HCT116 (cell line): ENCODE results near the gene REST. TPM values are rescaled to one million over a fixed set of nuclear protein-coding genes. Genes with fewer than 3 reads are reported as not detected.

Experiments
- ATAC-seq: fragments of 200-7000 bp; cut with Tn5 transposase; 2 replicates; pipeline ENCODE4 v1.9.1; 2020; ENCODE audit warnings: mild to moderate bottlenecking, moderate library complexity
- BruUV-seq: library from RNA; stranded (reverse); fragments of 400-500 nt; replicated peaks from 2 replicates; lab custom pipeline; 2021; lab: Mats Ljungman, UMichigan
- CTCF ChIA-PET: fragments of 300-600 bp; sonication (Branson Sonifier 250); formaldehyde crosslinking; loops from one replicate; lab custom pipeline; 2021; ENCODE audit warnings: antibody characterized with exemption; lab: Charles Lee
- POLR2A ChIA-PET: fragments of 300-600, 350-600 bp; sonication (Branson Sonifier 250); formaldehyde crosslinking; loops from one replicate; lab custom pipeline; 2021; ENCODE audit warnings: antibody characterized with exemption; lab: Charles Lee
- RAD21 ChIA-PET, 2 experiments: fragments of 300-600 bp; sonication (Branson Sonifier 250); formaldehyde crosslinking; loops; one replicate each; lab custom pipeline; 2023; ENCODE audit warnings: low total read pairs in 2 of 2; ENCODE audit not compliant: uncharacterized antibody in 2 of 2, unreplicated experiment in 2 of 2, low non-redundant PET in 1 of 2; lab: Charles Lee
- DNase-seq: peaks from one replicate; pipeline ENCODE4 v3.0.0-alpha.2; 2010; ENCODE audit warnings: low read depth, low spot score
- H2AFZ ChIP-seq: fragments of 200-600 bp; shearing (Covaris generic), sonication (generic); 2 replicates; pipeline ENCODE4 v1.6.1; 2017; ENCODE audit warnings: low read depth, mixed run types, mixed read lengths, antibody characterized with exemption, low read length; ENCODE audit not compliant: poor library complexity, severe bottlenecking
- H3K27ac ChIP-seq: 2 replicates; pipeline ENCODE4 v1.5.1; 2012; ENCODE audit warnings: low read depth, low read length
- H3K27me3 ChIP-seq: fragments of 200-600 bp; sonication (generic); 2 replicates; pipeline ENCODE4 v1.6.1; 2016; ENCODE audit warnings: mixed run types, low read length, mixed read lengths; ENCODE audit not compliant: insufficient read depth
- H3K36me3 ChIP-seq, 2 experiments: fragments of 200-500 bp in 1 of 2; fragments of 200-600 bp in 1 of 2; sonication (Bioruptor generic) in 1 of 2; sonication (generic) in 1 of 2; 2 replicates each; pipeline versions ENCODE4 v1.5.1 to v1.6.1; 2014 to 2016; ENCODE audit warnings: low read length in 2 of 2, inconsistent platforms in 1 of 2, mixed read lengths in 1 of 2, mixed run types in 1 of 2; ENCODE audit not compliant: insufficient read depth in 2 of 2, control insufficient read depth in 1 of 2
- H3K4me1 ChIP-seq, 2 experiments: fragments of 200-600 bp in 1 of 2; sonication (generic) in 1 of 2; 2 replicates each; pipeline versions ENCODE4 v1.5.1 to v1.6.1; 2012 to 2017; ENCODE audit warnings: low read length in 2 of 2, inconsistent platforms in 1 of 2, mild to moderate bottlenecking in 1 of 2, mixed read lengths in 1 of 2, mixed run types in 1 of 2, moderate library complexity in 1 of 2; ENCODE audit not compliant: insufficient read depth in 2 of 2, control insufficient read depth in 1 of 2
- H3K4me2 ChIP-seq: fragments of 200-600 bp; sonication (generic); 2 replicates; pipeline ENCODE4 v1.6.1; 2017; ENCODE audit warnings: mixed run types, low read length, mixed read lengths
- H3K4me3 ChIP-seq, 2 experiments: fragments of 200-600 bp in 1 of 2; sonication (generic) in 1 of 2; replicated peaks in 1 of 2; 2 replicates each; pipeline ENCODE4 v1.5.1; 2011 to 2016; ENCODE audit warnings: low read length in 2 of 2, control low read depth in 1 of 2, low read depth in 1 of 2, mild to moderate bottlenecking in 1 of 2, mixed read lengths in 1 of 2, mixed run types in 1 of 2
- H3K79me2 ChIP-seq: fragments of 200-600 bp; sonication (generic); 2 replicates; pipeline ENCODE4 v1.6.1; 2017; ENCODE audit warnings: mild to moderate bottlenecking, mixed run types, low read length, moderate library complexity, mixed read lengths; ENCODE audit not compliant: insufficient read depth
- H3K9ac ChIP-seq: fragments of 200-600 bp; sonication (generic); 2 replicates; pipeline ENCODE4 v1.6.1; 2016; ENCODE audit warnings: low read length, mixed read lengths
- H3K9me2 ChIP-seq: fragments of 200-600 bp; sonication (generic), shearing (Covaris generic); 2 replicates; pipeline ENCODE4 v1.6.1; 2017; ENCODE audit warnings: mixed run types, mild to moderate bottlenecking, moderate library complexity; ENCODE audit not compliant: insufficient read depth
- H3K9me3 ChIP-seq, 2 experiments: fragments of 200-500 bp in 1 of 2; fragments of 200-600 bp in 1 of 2; sonication (Bioruptor generic) in 1 of 2; sonication (generic) in 1 of 2; 2 replicates each; pipeline ENCODE4 v1.6.1; 2014 to 2017; ENCODE audit warnings: low read length in 2 of 2, mixed read lengths in 2 of 2, inconsistent platforms in 1 of 2, low read depth in 1 of 2, mild to moderate bottlenecking in 1 of 2, mixed run types in 1 of 2, moderate library complexity in 1 of 2; ENCODE audit not compliant: control insufficient read depth in 1 of 2, insufficient read depth in 1 of 2
- H4K20me1 ChIP-seq: fragments of 200-600 bp; sonication (generic), shearing (Covaris generic); 2 replicates; pipeline ENCODE4 v1.6.1; 2017; ENCODE audit warnings: mixed run types, mild to moderate bottlenecking, moderate library complexity; ENCODE audit not compliant: insufficient read depth
- EGR1 ChIP-seq: IDR thresholded peaks from 2 replicates; pipeline ENCODE4 v1.6.1; 2012; ENCODE audit warnings: low read depth
- FOSL1 ChIP-seq: IDR thresholded peaks from 2 replicates; pipeline ENCODE4 v1.6.1; 2012; ENCODE audit warnings: low read depth
- JUND ChIP-seq: IDR thresholded peaks from 2 replicates; pipeline ENCODE4 v1.6.1; 2012
- POLR2A ChIP-seq: IDR thresholded peaks from 2 replicates; pipeline ENCODE4 v1.7.0; 2011; ENCODE audit warnings: borderline replicate concordance; ENCODE audit not compliant: insufficient read depth, insufficient read length; ENCODE audit errors: extremely low read depth
- POLR2AphosphoS5 ChIP-seq: IDR thresholded peaks from 2 replicates; pipeline ENCODE4 v1.6.1; 2011; ENCODE audit warnings: mild to moderate bottlenecking, low read depth, low read length, moderate library complexity
- RAD21 ChIP-seq: IDR thresholded peaks from 2 replicates; pipeline ENCODE4 v1.6.1; 2012; ENCODE audit warnings: low read depth, mild to moderate bottlenecking
- SIN3A ChIP-seq: IDR thresholded peaks from 2 replicates; pipeline ENCODE4 v1.6.1; 2012; ENCODE audit warnings: low read depth
- SP1 ChIP-seq: IDR thresholded peaks from 2 replicates; pipeline ENCODE4 v1.6.1; 2012; ENCODE audit warnings: low read depth
- SRF ChIP-seq: IDR thresholded peaks from 2 replicates; pipeline ENCODE4 v1.6.1; 2012; ENCODE audit warnings: low read depth
- YY1 ChIP-seq: IDR thresholded peaks from 2 replicates; pipeline ENCODE4 v1.6.1; 2011; ENCODE audit warnings: low read length, low read depth, moderate library complexity, mild to moderate bottlenecking; ENCODE audit not compliant: insufficient replicate concordance; ENCODE audit errors: extremely low read depth
- ZFX ChIP-seq: fragments of 450-650 bp; IDR thresholded peaks from 2 replicates; pipeline ENCODE4 v1.6.1; 2017
- ZNF274 ChIP-seq: fragments of 200-500 bp; sonication (Bioruptor generic); IDR thresholded peaks from 2 replicates; pipeline ENCODE4 v1.6.1; 2014; ENCODE audit warnings: mild to moderate bottlenecking, low read depth, low read length, inconsistent platforms
- intact Hi-C: fragments of 100-400 bp; cut with micrococcal nuclease; formaldehyde crosslinking; loops from 2 replicates; pipeline ENCODE4 v1.10.0; 2022
- total RNA-seq: library from RNA; stranded (reverse); gene quantifications from one replicate; pipeline ENCODE4 v1.2.1, GENCODE V29; 2021; ENCODE audit not compliant: unreplicated experiment
- TF ChIP-seq, protein P1 (sequence below): IDR thresholded peaks from 2 replicates; pipeline ENCODE4 v1.6.1; 2011; ENCODE audit warnings: mild to moderate bottlenecking, low read length, moderate library complexity; ENCODE audit not compliant: insufficient replicate concordance; ENCODE audit errors: extremely low read depth
- TF ChIP-seq, protein P2 (sequence below), 3 experiments: fragments of 200-600 bp in 1 of 3; sonication (generic) in 1 of 3; IDR thresholded peaks in 2 of 3; conservative IDR thresholded peaks in 1 of 3; 2 replicates each; pipeline ENCODE4 v1.5.1; 2012 to 2017; ENCODE audit warnings: low read depth in 2 of 3, low read length in 2 of 3, antibody characterized with exemption in 1 of 3, borderline replicate concordance in 1 of 3, control low read depth in 1 of 3, mild to moderate bottlenecking in 1 of 3, mixed read lengths in 1 of 3, mixed run types in 1 of 3, moderate library complexity in 1 of 3; ENCODE audit not compliant: insufficient read depth in 1 of 3
- TF ChIP-seq, protein P3 (sequence below): IDR thresholded peaks from 2 replicates; pipeline ENCODE4 v1.6.1; 2012; ENCODE audit warnings: low read depth

Gene REST
- total RNA-seq, 1 experiment from 2014 or later = 42.6 TPM

DNA sequence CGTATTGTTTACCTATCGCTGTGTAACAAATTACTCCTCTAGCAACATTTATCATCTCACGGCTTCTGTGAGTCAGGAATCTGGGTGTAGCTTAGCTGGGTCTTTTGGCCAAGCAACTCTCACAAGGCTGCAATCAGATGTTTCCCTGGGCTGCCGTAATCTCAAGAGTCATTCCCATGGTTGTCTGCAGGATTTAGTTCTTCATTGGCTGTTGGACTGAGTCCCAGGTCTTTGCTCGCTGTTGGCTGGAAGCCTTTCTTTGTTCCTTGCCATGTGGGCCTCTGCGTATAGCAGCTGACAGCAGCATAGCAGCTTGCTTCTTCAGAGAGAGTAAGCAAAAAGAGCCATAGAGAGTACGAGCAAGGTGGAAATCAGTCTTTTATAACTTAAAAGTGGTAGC, 87.8 kb downstream of the REST start:
- no peak overlapping the region for H3K27ac ChIP-seq
- no peak for TF ChIP-seq SRF
- no peak for TF ChIP-seq SIN3A
- no peak for TF ChIP-seq FOSL1
- no peak for TF ChIP-seq ZNF274
- no peak for TF ChIP-seq EGR1
- TF ChIP-seq RAD21 = no peak
- TF ChIP-seq, protein P1, sequence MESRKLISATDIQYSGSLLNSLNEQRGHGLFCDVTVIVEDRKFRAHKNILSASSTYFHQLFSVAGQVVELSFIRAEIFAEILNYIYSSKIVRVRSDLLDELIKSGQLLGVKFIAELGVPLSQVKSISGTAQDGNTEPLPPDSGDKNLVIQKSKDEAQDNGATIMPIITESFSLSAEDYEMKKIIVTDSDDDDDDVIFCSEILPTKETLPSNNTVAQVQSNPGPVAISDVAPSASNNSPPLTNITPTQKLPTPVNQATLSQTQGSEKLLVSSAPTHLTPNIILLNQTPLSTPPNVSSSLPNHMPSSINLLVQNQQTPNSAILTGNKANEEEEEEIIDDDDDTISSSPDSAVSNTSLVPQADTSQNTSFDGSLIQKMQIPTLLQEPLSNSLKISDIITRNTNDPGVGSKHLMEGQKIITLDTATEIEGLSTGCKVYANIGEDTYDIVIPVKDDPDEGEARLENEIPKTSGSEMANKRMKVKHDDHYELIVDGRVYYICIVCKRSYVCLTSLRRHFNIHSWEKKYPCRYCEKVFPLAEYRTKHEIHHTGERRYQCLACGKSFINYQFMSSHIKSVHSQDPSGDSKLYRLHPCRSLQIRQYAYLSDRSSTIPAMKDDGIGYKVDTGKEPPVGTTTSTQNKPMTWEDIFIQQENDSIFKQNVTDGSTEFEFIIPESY = no peak
- TF ChIP-seq, protein P2, sequence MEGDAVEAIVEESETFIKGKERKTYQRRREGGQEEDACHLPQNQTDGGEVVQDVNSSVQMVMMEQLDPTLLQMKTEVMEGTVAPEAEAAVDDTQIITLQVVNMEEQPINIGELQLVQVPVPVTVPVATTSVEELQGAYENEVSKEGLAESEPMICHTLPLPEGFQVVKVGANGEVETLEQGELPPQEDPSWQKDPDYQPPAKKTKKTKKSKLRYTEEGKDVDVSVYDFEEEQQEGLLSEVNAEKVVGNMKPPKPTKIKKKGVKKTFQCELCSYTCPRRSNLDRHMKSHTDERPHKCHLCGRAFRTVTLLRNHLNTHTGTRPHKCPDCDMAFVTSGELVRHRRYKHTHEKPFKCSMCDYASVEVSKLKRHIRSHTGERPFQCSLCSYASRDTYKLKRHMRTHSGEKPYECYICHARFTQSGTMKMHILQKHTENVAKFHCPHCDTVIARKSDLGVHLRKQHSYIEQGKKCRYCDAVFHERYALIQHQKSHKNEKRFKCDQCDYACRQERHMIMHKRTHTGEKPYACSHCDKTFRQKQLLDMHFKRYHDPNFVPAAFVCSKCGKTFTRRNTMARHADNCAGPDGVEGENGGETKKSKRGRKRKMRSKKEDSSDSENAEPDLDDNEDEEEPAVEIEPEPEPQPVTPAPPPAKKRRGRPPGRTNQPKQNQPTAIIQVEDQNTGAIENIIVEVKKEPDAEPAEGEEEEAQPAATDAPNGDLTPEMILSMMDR (IDR thresholded peaks at IDR 0.05 in 2 of 3, conservative IDR thresholded peaks at IDR 0.05 in 1 of 3; ENCODE audit: borderline replicate concordance in 1 of 3, insufficient read depth in 1 of 3, low read depth in 2 of 3, low read length in 2 of 3) = no peak
- TF ChIP-seq YY1 = no peak
- no peak for TF ChIP-seq JUND
- TF ChIP-seq ZFX = no peak
- TF ChIP-seq, protein P3, sequence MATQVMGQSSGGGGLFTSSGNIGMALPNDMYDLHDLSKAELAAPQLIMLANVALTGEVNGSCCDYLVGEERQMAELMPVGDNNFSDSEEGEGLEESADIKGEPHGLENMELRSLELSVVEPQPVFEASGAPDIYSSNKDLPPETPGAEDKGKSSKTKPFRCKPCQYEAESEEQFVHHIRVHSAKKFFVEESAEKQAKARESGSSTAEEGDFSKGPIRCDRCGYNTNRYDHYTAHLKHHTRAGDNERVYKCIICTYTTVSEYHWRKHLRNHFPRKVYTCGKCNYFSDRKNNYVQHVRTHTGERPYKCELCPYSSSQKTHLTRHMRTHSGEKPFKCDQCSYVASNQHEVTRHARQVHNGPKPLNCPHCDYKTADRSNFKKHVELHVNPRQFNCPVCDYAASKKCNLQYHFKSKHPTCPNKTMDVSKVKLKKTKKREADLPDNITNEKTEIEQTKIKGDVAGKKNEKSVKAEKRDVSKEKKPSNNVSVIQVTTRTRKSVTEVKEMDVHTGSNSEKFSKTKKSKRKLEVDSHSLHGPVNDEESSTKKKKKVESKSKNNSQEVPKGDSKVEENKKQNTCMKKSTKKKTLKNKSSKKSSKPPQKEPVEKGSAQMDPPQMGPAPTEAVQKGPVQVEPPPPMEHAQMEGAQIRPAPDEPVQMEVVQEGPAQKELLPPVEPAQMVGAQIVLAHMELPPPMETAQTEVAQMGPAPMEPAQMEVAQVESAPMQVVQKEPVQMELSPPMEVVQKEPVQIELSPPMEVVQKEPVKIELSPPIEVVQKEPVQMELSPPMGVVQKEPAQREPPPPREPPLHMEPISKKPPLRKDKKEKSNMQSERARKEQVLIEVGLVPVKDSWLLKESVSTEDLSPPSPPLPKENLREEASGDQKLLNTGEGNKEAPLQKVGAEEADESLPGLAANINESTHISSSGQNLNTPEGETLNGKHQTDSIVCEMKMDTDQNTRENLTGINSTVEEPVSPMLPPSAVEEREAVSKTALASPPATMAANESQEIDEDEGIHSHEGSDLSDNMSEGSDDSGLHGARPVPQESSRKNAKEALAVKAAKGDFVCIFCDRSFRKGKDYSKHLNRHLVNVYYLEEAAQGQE = no peak
- TF ChIP-seq SP1 = no peak
- TF ChIP-seq POLR2A = no peak
- no peak for TF ChIP-seq POLR2AphosphoS5
- ChIA-PET POLR2A (interaction anchor here (0.9 kb wide), 1 partner anchor 17 kb away, joined by 3 read pairs; the partner anchor contains the start of gene POLR2B), RAD21 (no interaction called here), CTCF (no interaction called here)
- no peak for ATAC-seq
- no peak for DNase-seq
- intact Hi-C loops = no loop called here
- H3K4me3 ChIP-seq = no peak overlapping the region
- H3K9me2 ChIP-seq = no peaks in the 10 kb centered on the region
- H4K20me1 ChIP-seq = no peaks in the 10 kb centered on the region; the same call in 1 of the 2 replicates
- no peak overlapping the region for H3K4me2 ChIP-seq
- H3K9me3 ChIP-seq = no peaks in the 10 kb centered on the region
- H3K9ac ChIP-seq = no peak overlapping the region
- no TSS peak for BruUV-seq
- H3K4me1 ChIP-seq = no peaks in the 10 kb centered on the region
- H3K79me2 ChIP-seq = peaks cover 81% of the 10 kb centered on the region
- no peaks in the 10 kb centered on the region for H3K27me3 ChIP-seq
- H3K36me3 ChIP-seq = peaks cover 36 to 44% of the 10 kb centered on the region in 2 experiments
- H2AFZ ChIP-seq = no peak overlapping the region
